ENCODE measurements around the gene SVOP. TPM values are rescaled to one million over a fixed set of nuclear protein-coding genes. Genes with fewer than 3 reads are reported as not detected.

Gene SVOP
- total and polyA plus RNA-seq, 4 donors: 0.10 TPM; not detected in 3

DNA sequence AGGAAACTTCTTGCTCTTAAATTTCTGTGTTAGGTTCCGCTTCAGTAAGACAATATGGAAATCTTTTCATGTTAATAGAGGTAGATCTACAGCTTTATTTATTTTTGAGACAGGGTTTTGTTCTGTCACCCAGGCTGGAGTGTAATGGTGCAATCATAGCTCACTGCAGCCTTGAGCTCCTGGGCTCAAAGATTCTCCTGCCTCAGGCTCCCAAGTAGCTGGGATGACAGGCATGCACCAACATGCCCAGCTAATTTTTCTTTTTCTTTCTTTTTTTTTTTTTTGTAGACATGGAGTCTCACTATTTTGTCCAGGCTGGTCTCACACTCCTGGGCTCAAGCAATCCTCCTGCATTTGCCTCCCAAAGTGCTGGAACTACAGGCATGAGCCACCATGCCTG lies 70.9 kb downstream of the SVOP start:
- no peak overlapping the region for H3K4me3 ChIP-seq (ENCODE audit: low read depth in 1 of 3, low read length in 3 of 3)
- H3K27ac ChIP-seq (ENCODE audit: low read depth in 1 of 2, low read length in 2 of 2): no peak overlapping the region
- TF ChIP-seq, protein P1, sequence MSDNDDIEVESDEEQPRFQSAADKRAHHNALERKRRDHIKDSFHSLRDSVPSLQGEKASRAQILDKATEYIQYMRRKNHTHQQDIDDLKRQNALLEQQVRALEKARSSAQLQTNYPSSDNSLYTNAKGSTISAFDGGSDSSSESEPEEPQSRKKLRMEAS (IDR thresholded peaks at IDR 0.05): no peak
- TF ChIP-seq JUND (IDR thresholded peaks at IDR 0.05) (no peak), FOXA2 (IDR thresholded peaks at IDR 0.05) (no peak), RAD21 (IDR thresholded peaks at IDR 0.05) (no peak), YY1 (IDR thresholded peaks at IDR 0.05) (no peak), NR2F2 (IDR thresholded peaks at IDR 0.05) (no peak), HNF4A (conservative IDR thresholded peaks at IDR 0.05) (no peak), TAF1 (conservative IDR thresholded peaks at IDR 0.05) (no peak), FOXA1 (IDR thresholded peaks at IDR 0.05) (no peak), HNF4G (IDR thresholded peaks at IDR 0.05) (no peak), RXRA (IDR thresholded peaks at IDR 0.05) (no peak), SP1 (IDR thresholded peaks at IDR 0.05) (no peak), GABPA (IDR thresholded peaks at IDR 0.05 in 1 of 2, conservative IDR thresholded peaks at IDR 0.05 in 1 of 2) (no peak), EGR1 (IDR thresholded peaks at IDR 0.05; ENCODE audit: low read depth in 2 of 2) (no peak)
- TF ChIP-seq, protein P2, sequence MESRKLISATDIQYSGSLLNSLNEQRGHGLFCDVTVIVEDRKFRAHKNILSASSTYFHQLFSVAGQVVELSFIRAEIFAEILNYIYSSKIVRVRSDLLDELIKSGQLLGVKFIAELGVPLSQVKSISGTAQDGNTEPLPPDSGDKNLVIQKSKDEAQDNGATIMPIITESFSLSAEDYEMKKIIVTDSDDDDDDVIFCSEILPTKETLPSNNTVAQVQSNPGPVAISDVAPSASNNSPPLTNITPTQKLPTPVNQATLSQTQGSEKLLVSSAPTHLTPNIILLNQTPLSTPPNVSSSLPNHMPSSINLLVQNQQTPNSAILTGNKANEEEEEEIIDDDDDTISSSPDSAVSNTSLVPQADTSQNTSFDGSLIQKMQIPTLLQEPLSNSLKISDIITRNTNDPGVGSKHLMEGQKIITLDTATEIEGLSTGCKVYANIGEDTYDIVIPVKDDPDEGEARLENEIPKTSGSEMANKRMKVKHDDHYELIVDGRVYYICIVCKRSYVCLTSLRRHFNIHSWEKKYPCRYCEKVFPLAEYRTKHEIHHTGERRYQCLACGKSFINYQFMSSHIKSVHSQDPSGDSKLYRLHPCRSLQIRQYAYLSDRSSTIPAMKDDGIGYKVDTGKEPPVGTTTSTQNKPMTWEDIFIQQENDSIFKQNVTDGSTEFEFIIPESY (IDR thresholded peaks at IDR 0.05): no peak
- TF ChIP-seq, protein P3, sequence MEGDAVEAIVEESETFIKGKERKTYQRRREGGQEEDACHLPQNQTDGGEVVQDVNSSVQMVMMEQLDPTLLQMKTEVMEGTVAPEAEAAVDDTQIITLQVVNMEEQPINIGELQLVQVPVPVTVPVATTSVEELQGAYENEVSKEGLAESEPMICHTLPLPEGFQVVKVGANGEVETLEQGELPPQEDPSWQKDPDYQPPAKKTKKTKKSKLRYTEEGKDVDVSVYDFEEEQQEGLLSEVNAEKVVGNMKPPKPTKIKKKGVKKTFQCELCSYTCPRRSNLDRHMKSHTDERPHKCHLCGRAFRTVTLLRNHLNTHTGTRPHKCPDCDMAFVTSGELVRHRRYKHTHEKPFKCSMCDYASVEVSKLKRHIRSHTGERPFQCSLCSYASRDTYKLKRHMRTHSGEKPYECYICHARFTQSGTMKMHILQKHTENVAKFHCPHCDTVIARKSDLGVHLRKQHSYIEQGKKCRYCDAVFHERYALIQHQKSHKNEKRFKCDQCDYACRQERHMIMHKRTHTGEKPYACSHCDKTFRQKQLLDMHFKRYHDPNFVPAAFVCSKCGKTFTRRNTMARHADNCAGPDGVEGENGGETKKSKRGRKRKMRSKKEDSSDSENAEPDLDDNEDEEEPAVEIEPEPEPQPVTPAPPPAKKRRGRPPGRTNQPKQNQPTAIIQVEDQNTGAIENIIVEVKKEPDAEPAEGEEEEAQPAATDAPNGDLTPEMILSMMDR (IDR thresholded peaks at IDR 0.05; ENCODE audit: low read depth, low read length, missing input control): no peak
- TF ChIP-seq, protein P4, sequence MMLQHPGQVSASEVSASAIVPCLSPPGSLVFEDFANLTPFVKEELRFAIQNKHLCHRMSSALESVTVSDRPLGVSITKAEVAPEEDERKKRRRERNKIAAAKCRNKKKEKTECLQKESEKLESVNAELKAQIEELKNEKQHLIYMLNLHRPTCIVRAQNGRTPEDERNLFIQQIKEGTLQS (IDR thresholded peaks at IDR 0.05): no peak
- TF ChIP-seq, protein P5, sequence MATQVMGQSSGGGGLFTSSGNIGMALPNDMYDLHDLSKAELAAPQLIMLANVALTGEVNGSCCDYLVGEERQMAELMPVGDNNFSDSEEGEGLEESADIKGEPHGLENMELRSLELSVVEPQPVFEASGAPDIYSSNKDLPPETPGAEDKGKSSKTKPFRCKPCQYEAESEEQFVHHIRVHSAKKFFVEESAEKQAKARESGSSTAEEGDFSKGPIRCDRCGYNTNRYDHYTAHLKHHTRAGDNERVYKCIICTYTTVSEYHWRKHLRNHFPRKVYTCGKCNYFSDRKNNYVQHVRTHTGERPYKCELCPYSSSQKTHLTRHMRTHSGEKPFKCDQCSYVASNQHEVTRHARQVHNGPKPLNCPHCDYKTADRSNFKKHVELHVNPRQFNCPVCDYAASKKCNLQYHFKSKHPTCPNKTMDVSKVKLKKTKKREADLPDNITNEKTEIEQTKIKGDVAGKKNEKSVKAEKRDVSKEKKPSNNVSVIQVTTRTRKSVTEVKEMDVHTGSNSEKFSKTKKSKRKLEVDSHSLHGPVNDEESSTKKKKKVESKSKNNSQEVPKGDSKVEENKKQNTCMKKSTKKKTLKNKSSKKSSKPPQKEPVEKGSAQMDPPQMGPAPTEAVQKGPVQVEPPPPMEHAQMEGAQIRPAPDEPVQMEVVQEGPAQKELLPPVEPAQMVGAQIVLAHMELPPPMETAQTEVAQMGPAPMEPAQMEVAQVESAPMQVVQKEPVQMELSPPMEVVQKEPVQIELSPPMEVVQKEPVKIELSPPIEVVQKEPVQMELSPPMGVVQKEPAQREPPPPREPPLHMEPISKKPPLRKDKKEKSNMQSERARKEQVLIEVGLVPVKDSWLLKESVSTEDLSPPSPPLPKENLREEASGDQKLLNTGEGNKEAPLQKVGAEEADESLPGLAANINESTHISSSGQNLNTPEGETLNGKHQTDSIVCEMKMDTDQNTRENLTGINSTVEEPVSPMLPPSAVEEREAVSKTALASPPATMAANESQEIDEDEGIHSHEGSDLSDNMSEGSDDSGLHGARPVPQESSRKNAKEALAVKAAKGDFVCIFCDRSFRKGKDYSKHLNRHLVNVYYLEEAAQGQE (IDR thresholded peaks at IDR 0.05): no peak
- 98% methylated on average over 1 of the region's 1 CpG for WGBS
- no peak for DNase-seq (ENCODE audit: low spot score)
- peaks cover 0 to 3% (median 3%) of the 10 kb centered on the region in 4 donors for H3K4me1 ChIP-seq (ENCODE audit: control insufficient read depth in 4 of 4, insufficient read depth in 4 of 4, low read length in 3 of 4)
- H3K9me3 ChIP-seq (ENCODE audit: control insufficient read depth in 4 of 4, low read length in 3 of 4): peaks cover 0 to 2% (median under 1%) of the 10 kb centered on the region in 4 donors
- H3K9ac ChIP-seq (ENCODE audit: low read depth in 1 of 2, low read length in 2 of 2): no peak overlapping the region
- H3K36me3 ChIP-seq (ENCODE audit: control insufficient read depth in 4 of 4, insufficient read depth in 3 of 4, low read depth in 1 of 4, low read length in 3 of 4): no peaks in the 10 kb centered on the region
- no peaks in the 10 kb centered on the region for H3K27me3 ChIP-seq (ENCODE audit: control insufficient read depth in 4 of 4, insufficient read depth in 4 of 4, low read length in 3 of 4)
